MM.1S (cell line): Measurements from ENCODE around the gene HEBP1.

Source experiments
- EZH2 ChIP-seq: fragments of 300-600 bp; sonication (generic); optimal IDR thresholded peaks from 2 replicates; pipeline ENCODE3; 2017; ENCODE audit warnings: low read depth, mild to moderate bottlenecking, antibody characterized with exemption, low read length, mixed read lengths
- TF ChIP-seq, protein P1 (sequence below): fragments of 300-600 bp; sonication (generic); IDR thresholded peaks from 2 replicates; pipeline ENCODE4 v1.5.1; 2016; ENCODE audit warnings: antibody characterized with exemption, low read length, mixed read lengths

DNA sequence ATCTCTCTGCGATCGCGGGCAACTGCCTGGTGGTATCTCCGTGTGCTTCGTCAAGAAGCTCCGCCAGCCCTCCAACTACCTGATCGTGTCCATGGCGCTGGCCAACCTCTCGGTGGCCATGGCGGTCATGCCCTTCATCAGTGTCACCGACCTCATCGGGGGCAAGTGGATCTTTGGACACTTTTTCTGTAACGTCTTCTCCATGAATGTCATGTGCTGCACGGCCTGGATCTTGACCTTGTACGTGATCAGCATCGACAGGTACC is 1.6 kb upstream of the HEBP1 start:
- no peak for TF ChIP-seq EZH2
- TF ChIP-seq, protein P1, sequence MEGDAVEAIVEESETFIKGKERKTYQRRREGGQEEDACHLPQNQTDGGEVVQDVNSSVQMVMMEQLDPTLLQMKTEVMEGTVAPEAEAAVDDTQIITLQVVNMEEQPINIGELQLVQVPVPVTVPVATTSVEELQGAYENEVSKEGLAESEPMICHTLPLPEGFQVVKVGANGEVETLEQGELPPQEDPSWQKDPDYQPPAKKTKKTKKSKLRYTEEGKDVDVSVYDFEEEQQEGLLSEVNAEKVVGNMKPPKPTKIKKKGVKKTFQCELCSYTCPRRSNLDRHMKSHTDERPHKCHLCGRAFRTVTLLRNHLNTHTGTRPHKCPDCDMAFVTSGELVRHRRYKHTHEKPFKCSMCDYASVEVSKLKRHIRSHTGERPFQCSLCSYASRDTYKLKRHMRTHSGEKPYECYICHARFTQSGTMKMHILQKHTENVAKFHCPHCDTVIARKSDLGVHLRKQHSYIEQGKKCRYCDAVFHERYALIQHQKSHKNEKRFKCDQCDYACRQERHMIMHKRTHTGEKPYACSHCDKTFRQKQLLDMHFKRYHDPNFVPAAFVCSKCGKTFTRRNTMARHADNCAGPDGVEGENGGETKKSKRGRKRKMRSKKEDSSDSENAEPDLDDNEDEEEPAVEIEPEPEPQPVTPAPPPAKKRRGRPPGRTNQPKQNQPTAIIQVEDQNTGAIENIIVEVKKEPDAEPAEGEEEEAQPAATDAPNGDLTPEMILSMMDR: no peak
